Kidney (tissue), 14 donors: Measurements from ENCODE around the gene BHLHE40. TPM values are rescaled to one million over a fixed set of nuclear protein-coding genes. Genes with fewer than 3 reads are reported as not detected.

ENCODE experiments used
- DNase-seq, 5 donors: peaks; one replicate each; pipeline ENCODE4 v3.0.0-alpha.2; 2013 to 2020
- FAIRE-seq: peaks from 2 replicates; lab custom pipeline; 2012; peaks lifted over from hg19 to GRCh38; lab: Jason Lieb, UNC
- H3K27ac ChIP-seq, 2 donors: one replicate each; pipeline ENCODE4 v1.7.0; 2013; ENCODE audit warnings: low read depth in 2 of 2, low read length in 2 of 2, inconsistent platforms in 1 of 2
- H3K27me3 ChIP-seq: one replicate; pipeline ENCODE4 v1.7.1; 2013; ENCODE audit warnings: low read length, inconsistent platforms; ENCODE audit not compliant: control insufficient read depth, insufficient read depth
- H3K36me3 ChIP-seq, 3 donors: one replicate each; pipeline versions ENCODE4 v1.7.0 to v1.7.1; 2013; ENCODE audit warnings: low read length in 3 of 3, control low read depth in 1 of 3, inconsistent platforms in 1 of 3; ENCODE audit not compliant: insufficient read depth in 3 of 3, control insufficient read depth in 2 of 3
- H3K4me1 ChIP-seq, 3 donors: one replicate each; pipeline versions ENCODE4 v1.7.0 to v1.7.1; 2013; ENCODE audit warnings: low read length in 3 of 3, inconsistent platforms in 1 of 3, low read depth in 1 of 3; ENCODE audit not compliant: control insufficient read depth in 2 of 3, insufficient read depth in 2 of 3
- H3K4me3 ChIP-seq, 3 donors: one replicate each; pipeline versions ENCODE4 v1.7.0 to v1.8.1; 2013; ENCODE audit warnings: low read length in 3 of 3, control low read depth in 1 of 3, inconsistent platforms in 1 of 3
- H3K9ac ChIP-seq, 3 donors: one replicate each; pipeline versions ENCODE4 v1.7.0 to v1.7.1; 2013; ENCODE audit warnings: low read length in 3 of 3, control low read depth in 1 of 3, inconsistent platforms in 1 of 3
- H3K9me3 ChIP-seq, 3 donors: one replicate each; pipeline versions ENCODE4 v1.7.0 to v1.7.1; 2013; ENCODE audit warnings: low read length in 3 of 3, control low read depth in 1 of 3, inconsistent platforms in 1 of 3; ENCODE audit not compliant: control insufficient read depth in 2 of 3, insufficient read depth in 1 of 3
- intact Hi-C: fragments of 100-400 bp; cut with DNase I; formaldehyde crosslinking; loops from one replicate; pipeline ENCODE4 v1.11.1; 2022
- polyA plus RNA-seq: library from polyadenylated mRNA; stranded (reverse); fragments of 350-450 nt; fragmentation: Illumina TruSeq; extraction: RNeasy Lipid Tissue Mini Kit (QIAGEN cat#74804); gene quantifications from one replicate; pipeline ENCODE4 v1.2.3, GENCODE V29; 2014; ENCODE audit warnings: low read depth, low replicate concordance; ENCODE audit not compliant: insufficient read depth
- total RNA-seq: library from RNA; stranded (reverse); fragmentation: NEBNext Ultra II Directional; extraction: Animal tissue kit (Norgen Biotek cat#: 25700); gene quantifications from one replicate; pipeline ENCODE4 v1.2.1, GENCODE V29; 2021
- TF ChIP-seq, protein P1 (sequence below): IDR thresholded peaks from 3 replicates; pipeline ENCODE4 v1.5.1; 2012; ENCODE audit warnings: mild to moderate bottlenecking, moderate library complexity, borderline replicate concordance; ENCODE audit not compliant: insufficient read depth; ENCODE audit errors: extremely low read depth
- donor health status: control.
- donor health status: control.
- donor health status: control.
- donor health status: control.
- donor health status: control.
- donor health status: DM: yes; HTN: yes; CAD: no.
- donor health status: Normal renal cell carcinoma (clear cell type).

Gene BHLHE40
- total and polyA plus RNA-seq, 2 donors from 2014 or later = 39.4 to 147 TPM

DNA sequence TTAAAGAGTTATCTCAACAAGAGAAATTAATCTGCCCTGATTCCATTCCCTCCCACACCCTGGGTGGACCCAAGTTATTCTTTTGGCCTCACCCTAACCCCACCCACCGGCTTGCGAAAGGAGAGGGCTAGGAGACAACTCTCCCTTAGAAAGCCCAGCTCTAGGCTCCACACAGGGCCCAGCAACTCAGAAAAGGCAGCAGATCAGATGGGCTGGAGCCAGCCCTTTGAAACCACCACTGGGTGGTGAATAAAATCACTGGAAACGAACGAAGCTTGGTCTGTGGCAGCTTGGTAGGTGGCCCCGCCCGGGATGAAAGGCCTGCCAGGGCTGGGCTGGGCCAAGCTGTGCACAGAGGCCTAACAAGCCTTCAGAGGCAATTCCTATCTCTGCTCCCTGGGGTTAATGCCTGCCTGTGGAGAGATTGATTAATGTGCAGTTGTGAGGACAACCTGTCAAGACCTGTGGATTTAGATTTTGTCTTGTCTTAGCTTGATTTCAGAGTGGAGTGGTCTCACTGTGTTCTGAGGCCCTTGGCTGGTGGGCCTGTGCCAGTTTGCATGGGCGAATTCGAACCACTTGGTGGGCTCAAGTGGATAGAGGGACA is 38.8 kb downstream of the BHLHE40 start:
- intact Hi-C loops = no loop called here
- H3K36me3 ChIP-seq = no peaks in the 10 kb centered on the region
- H3K9ac ChIP-seq = no peak overlapping the region
- TF ChIP-seq, protein P1, sequence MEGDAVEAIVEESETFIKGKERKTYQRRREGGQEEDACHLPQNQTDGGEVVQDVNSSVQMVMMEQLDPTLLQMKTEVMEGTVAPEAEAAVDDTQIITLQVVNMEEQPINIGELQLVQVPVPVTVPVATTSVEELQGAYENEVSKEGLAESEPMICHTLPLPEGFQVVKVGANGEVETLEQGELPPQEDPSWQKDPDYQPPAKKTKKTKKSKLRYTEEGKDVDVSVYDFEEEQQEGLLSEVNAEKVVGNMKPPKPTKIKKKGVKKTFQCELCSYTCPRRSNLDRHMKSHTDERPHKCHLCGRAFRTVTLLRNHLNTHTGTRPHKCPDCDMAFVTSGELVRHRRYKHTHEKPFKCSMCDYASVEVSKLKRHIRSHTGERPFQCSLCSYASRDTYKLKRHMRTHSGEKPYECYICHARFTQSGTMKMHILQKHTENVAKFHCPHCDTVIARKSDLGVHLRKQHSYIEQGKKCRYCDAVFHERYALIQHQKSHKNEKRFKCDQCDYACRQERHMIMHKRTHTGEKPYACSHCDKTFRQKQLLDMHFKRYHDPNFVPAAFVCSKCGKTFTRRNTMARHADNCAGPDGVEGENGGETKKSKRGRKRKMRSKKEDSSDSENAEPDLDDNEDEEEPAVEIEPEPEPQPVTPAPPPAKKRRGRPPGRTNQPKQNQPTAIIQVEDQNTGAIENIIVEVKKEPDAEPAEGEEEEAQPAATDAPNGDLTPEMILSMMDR = no peak
- H3K27ac ChIP-seq = no peak overlapping the region
- DNase-seq (no peak), FAIRE-seq (no peak)
- H3K27me3 ChIP-seq = no peaks in the 10 kb centered on the region
- H3K4me3 ChIP-seq = no peak overlapping the region
- no peaks in the 10 kb centered on the region for H3K9me3 ChIP-seq
- peaks cover 0 to 4% (median 0%) of the 10 kb centered on the region in 3 donors for H3K4me1 ChIP-seq

DNA sequence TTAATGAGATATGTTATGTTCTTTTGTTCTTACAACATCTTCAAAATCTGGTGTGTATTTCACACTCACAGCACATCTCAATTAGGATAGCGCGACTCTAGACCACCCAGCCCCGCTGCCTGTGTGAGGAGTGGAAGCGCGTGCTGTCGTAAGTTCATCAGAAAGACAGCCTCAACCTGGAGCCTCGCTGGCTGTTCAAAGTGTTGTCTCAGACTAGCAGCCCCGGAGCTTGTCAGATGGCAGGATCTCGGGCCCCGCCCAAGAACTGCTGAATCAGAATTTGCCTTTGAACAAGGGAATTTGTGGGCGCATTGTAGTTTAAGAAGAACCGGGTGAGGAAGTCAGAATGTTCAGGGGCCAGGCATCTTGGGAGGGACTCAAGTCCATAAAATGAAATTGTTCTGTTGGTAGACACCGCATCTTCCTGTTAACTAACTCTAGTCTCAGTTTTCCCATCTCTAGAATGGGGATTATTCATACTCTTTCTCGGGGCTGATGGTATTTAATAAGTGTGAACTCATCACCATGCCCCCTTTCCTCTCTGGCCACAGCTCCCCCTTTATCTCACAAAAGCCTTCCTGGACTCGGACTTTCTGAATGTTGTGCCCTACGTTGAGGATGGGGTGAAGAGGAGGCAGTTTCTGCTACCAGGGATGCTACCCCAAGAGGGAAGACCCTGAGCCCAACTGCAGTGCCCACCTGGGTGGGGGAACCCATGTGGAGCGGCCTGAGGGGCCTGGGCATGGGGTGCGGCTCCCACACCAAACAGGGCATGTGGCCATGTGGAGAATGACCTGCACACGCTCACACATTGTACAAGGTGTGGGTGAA is 40.4 kb downstream of the BHLHE40 start:
- Histone ChIP-seq H3K9ac (no peak overlapping the region), H3K9me3 (no peaks in the 10 kb centered on the region), H3K4me1 (peaks cover 0 to 4% (median 0%) of the 10 kb centered on the region in 3 donors), H3K4me3 (no peak overlapping the region), H3K27me3 (no peaks in the 10 kb centered on the region), H3K27ac (no peak overlapping the region), H3K36me3 (no peaks in the 10 kb centered on the region)
- intact Hi-C loops = no loop called here
- DNase-seq = no peak
- TF ChIP-seq, protein P1 = no peak
- FAIRE-seq = no peak

DNA sequence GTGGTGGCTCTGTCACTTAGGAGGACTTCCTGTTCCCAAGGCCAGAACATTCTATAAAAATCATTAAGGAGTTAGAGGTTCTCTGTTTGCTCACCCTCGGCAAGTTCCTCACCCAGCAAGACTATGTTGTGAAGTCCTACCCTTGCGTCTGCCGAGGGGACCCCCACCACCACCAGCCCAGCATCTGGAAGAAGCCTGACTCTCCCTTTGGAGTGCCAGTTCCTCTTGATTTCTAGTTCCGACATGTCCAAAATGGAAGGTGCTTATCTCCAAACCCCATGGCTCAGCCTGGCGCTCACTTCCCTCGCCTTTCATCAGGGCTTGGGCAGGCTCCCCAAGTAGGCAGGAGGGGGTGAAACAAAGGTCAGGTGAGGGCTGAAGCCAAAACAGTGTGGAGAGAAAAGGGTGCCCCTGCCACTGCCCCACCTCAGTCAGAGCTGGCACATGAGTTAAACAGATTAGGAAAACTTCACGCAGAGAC is 41.0 kb downstream of the BHLHE40 start:
- no peak overlapping the region for H3K4me3 ChIP-seq
- FAIRE-seq = no peak
- TF ChIP-seq, protein P1 = no peak

More for the DNA sequence above, 41.0 kb downstream of the BHLHE40 start:
- DNase-seq = no peak
- intact Hi-C loops = no loop called here
- no peaks in the 10 kb centered on the region for H3K9me3 ChIP-seq
- H3K27ac ChIP-seq = no peak overlapping the region
- H3K9ac ChIP-seq = no peak overlapping the region
- no peaks in the 10 kb centered on the region for H3K27me3 ChIP-seq
- H3K36me3 ChIP-seq = no peaks in the 10 kb centered on the region
- H3K4me1 ChIP-seq = peaks cover 0 to 4% (median 0%) of the 10 kb centered on the region in 3 donors
